ENCODE measurements around the gene SHC3. TPM values are rescaled to one million over a fixed set of nuclear protein-coding genes. Genes with fewer than 3 reads are reported as not detected.

Gene SHC3
- total and polyA plus RNA-seq, 2 experiments from 2014 or later: 1.3 to 2.9 TPM

DNA sequence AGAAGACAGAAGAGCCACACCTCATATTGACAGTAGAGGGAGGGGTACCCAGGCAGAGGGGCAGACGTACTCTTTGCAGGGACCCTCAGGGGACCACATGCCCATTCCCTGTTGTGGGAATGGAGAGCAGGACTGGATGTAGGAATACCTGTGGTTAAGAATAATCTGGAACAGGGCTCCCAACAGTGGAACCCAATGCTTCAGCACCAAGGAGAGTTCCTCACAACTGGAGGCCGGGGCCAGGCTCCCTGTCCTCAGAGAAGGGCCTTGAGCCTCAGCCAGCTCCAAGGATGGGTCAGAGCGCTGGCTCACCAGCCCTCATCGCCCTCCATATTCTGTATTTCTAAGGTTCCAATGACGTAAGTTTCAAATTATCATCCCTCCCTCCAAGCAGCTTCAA is 7.4 kb upstream of the SHC3 start:
- no peak overlapping the region for H3K4me3 Mint-ChIP-seq
- DNase-seq (ENCODE audit: low spot score): peak; percentile 68

More for the DNA sequence above, 7.4 kb upstream of the SHC3 start:
- Histone ChIP-seq H3K27ac (ENCODE audit: low read depth) (no peak overlapping the region), H3K4me2 (no peak overlapping the region), H3K36me3 (ENCODE audit: insufficient read depth) (no peaks in the 10 kb centered on the region), H3K4me1 (ENCODE audit: insufficient read depth) (no peaks in the 10 kb centered on the region), H2AFZ (no peak overlapping the region), H3K4me3 (no peak overlapping the region), H4K20me1 (replicated peaks; ENCODE audit: insufficient read depth) (no peaks in the 10 kb centered on the region; the same call in 1 of the 2 replicates), H3K9me2 (ENCODE audit: insufficient read depth) (peaks cover 4% of the 10 kb centered on the region; the same call in 1 of the 2 replicates), H3K27me3 (ENCODE audit: insufficient read depth) (no peaks in the 10 kb centered on the region), H3F3A (replicated peaks; ENCODE audit: low read depth) (no peaks in the 10 kb centered on the region), H3K79me2 (replicated peaks; ENCODE audit: insufficient read depth) (no peaks in the 10 kb centered on the region)
- ATAC-seq: peak; percentile 88
- Mint-ChIP-seq H3K36me3 (ENCODE audit: low read depth) (no peaks in the 10 kb centered on the region; the same call in 2 of the 3 replicates), H3K4me1 (peaks cover 11% of the 10 kb centered on the region), H3K27me3 (ENCODE audit: insufficient read depth, low read depth, poor library complexity) (peaks cover 13% of the 10 kb centered on the region), H3K27ac (no peak overlapping the region), H3K9me3 (no peaks in the 10 kb centered on the region)
- no peak for TF ChIP-seq POLR2AphosphoS5 (IDR thresholded peaks at IDR 0.05; ENCODE audit: low read depth)
- TF ChIP-seq, protein P1, sequence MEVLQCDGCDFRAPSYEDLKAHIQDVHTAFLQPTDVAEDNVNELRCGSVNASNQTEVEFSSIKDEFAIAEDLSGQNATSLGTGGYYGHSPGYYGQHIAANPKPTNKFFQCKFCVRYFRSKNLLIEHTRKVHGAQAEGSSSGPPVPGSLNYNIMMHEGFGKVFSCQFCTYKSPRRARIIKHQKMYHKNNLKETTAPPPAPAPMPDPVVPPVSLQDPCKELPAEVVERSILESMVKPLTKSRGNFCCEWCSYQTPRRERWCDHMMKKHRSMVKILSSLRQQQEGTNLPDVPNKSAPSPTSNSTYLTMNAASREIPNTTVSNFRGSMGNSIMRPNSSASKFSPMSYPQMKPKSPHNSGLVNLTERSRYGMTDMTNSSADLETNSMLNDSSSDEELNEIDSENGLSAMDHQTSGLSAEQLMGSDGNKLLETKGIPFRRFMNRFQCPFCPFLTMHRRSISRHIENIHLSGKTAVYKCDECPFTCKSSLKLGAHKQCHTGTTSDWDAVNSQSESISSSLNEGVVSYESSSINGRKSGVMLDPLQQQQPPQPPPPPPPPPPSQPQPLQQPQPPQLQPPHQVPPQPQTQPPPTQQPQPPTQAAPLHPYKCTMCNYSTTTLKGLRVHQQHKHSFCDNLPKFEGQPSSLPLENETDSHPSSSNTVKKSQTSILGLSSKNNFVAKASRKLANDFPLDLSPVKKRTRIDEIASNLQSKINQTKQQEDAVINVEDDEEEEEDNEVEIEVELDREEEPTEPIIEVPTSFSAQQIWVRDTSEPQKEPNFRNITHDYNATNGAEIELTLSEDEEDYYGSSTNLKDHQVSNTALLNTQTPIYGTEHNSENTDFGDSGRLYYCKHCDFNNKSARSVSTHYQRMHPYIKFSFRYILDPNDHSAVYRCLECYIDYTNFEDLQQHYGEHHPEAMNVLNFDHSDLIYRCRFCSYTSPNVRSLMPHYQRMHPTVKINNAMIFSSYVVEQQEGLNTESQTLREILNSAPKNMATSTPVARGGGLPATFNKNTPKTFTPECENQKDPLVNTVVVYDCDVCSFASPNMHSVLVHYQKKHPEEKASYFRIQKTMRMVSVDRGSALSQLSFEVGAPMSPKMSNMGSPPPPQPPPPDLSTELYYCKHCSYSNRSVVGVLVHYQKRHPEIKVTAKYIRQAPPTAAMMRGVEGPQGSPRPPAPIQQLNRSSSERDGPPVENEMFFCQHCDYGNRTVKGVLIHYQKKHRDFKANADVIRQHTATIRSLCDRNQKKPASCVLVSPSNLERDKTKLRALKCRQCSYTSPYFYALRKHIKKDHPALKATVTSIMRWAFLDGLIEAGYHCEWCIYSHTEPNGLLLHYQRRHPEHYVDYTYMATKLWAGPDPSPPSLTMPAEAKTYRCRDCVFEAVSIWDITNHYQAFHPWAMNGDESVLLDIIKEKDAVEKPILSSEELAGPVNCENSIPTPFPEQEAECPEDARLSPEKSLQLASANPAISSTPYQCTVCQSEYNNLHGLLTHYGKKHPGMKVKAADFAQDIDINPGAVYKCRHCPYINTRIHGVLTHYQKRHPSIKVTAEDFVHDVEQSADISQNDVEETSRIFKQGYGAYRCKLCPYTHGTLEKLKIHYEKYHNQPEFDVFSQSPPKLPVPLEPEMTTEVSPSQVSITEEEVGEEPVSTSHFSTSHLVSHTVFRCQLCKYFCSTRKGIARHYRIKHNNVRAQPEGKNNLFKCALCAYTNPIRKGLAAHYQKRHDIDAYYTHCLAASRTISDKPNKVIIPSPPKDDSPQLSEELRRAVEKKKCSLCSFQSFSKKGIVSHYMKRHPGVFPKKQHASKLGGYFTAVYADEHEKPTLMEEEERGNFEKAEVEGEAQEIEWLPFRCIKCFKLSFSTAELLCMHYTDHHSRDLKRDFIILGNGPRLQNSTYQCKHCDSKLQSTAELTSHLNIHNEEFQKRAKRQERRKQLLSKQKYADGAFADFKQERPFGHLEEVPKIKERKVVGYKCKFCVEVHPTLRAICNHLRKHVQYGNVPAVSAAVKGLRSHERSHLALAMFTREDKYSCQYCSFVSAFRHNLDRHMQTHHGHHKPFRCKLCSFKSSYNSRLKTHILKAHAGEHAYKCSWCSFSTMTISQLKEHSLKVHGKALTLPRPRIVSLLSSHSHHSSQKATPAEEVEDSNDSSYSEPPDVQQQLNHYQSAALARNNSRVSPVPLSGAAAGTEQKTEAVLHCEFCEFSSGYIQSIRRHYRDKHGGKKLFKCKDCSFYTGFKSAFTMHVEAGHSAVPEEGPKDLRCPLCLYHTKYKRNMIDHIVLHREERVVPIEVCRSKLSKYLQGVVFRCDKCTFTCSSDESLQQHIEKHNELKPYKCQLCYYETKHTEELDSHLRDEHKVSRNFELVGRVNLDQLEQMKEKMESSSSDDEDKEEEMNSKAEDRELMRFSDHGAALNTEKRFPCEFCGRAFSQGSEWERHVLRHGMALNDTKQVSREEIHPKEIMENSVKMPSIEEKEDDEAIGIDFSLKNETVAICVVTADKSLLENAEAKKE (CRISPR knock-in tag; IDR thresholded peaks at IDR 0.05): no peak
- TF ChIP-seq EZH2phosphoT487 (IDR thresholded peaks at IDR 0.05; ENCODE audit: unreplicated experiment): no peak
- TF ChIP-seq, protein P2, sequence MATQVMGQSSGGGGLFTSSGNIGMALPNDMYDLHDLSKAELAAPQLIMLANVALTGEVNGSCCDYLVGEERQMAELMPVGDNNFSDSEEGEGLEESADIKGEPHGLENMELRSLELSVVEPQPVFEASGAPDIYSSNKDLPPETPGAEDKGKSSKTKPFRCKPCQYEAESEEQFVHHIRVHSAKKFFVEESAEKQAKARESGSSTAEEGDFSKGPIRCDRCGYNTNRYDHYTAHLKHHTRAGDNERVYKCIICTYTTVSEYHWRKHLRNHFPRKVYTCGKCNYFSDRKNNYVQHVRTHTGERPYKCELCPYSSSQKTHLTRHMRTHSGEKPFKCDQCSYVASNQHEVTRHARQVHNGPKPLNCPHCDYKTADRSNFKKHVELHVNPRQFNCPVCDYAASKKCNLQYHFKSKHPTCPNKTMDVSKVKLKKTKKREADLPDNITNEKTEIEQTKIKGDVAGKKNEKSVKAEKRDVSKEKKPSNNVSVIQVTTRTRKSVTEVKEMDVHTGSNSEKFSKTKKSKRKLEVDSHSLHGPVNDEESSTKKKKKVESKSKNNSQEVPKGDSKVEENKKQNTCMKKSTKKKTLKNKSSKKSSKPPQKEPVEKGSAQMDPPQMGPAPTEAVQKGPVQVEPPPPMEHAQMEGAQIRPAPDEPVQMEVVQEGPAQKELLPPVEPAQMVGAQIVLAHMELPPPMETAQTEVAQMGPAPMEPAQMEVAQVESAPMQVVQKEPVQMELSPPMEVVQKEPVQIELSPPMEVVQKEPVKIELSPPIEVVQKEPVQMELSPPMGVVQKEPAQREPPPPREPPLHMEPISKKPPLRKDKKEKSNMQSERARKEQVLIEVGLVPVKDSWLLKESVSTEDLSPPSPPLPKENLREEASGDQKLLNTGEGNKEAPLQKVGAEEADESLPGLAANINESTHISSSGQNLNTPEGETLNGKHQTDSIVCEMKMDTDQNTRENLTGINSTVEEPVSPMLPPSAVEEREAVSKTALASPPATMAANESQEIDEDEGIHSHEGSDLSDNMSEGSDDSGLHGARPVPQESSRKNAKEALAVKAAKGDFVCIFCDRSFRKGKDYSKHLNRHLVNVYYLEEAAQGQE (IDR thresholded peaks at IDR 0.05; ENCODE audit: unreplicated experiment): peak; percentile 80
- TF ChIP-seq EZH2 (IDR thresholded peaks at IDR 0.05; ENCODE audit: low read depth, unreplicated experiment): no peak
- TF ChIP-seq, protein P3, sequence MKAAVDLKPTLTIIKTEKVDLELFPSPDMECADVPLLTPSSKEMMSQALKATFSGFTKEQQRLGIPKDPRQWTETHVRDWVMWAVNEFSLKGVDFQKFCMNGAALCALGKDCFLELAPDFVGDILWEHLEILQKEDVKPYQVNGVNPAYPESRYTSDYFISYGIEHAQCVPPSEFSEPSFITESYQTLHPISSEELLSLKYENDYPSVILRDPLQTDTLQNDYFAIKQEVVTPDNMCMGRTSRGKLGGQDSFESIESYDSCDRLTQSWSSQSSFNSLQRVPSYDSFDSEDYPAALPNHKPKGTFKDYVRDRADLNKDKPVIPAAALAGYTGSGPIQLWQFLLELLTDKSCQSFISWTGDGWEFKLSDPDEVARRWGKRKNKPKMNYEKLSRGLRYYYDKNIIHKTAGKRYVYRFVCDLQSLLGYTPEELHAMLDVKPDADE (IDR thresholded peaks at IDR 0.05): no peak

Data from GM23338 (cell line).